WTC11 (cell line): Measurements from ENCODE around the gene ABCC2. TPM values are rescaled to one million over a fixed set of nuclear protein-coding genes. Genes with fewer than 3 reads are reported as not detected.

Experiments
- ATAC-seq: fragments of 200-7000 bp; cut with Tn5 transposase; 2 replicates; pipeline ENCODE4 v1.10.0; 2021; ENCODE audit warnings: mild to moderate bottlenecking, moderate library complexity
- CTCF ChIA-PET: fragments of 300-600 bp; sonication (Branson Sonifier 250); formaldehyde crosslinking; loops from one replicate; lab custom pipeline; 2021; ENCODE audit warnings: antibody characterized with exemption; lab: Charles Lee
- POLR2A ChIA-PET: fragments of 350-600 bp; sonication (Branson Sonifier 250); formaldehyde crosslinking; loops from one replicate; lab custom pipeline; 2021; ENCODE audit warnings: antibody characterized with exemption; lab: Charles Lee
- DNase-seq: peaks from one replicate; pipeline ENCODE4 v3.0.0; 2021; ENCODE audit warnings: low spot score
- H3K27ac Mint-ChIP-seq: 2 replicates; pipeline ENCODE4 v1.8.0; 2021; ENCODE audit warnings: mixed read lengths
- H3K27me3 Mint-ChIP-seq: 2 replicates; pipeline ENCODE4 v1.8.0; 2021; ENCODE audit warnings: low read depth, mild to moderate bottlenecking, moderate library complexity, mixed read lengths
- H3K36me3 Mint-ChIP-seq: 2 replicates; pipeline ENCODE4 v1.8.0; 2021; ENCODE audit warnings: mixed read lengths
- H3K4me1 Mint-ChIP-seq: 2 replicates; pipeline ENCODE4 v1.8.0; 2022; ENCODE audit warnings: mixed read lengths
- H3K4me3 Mint-ChIP-seq: 2 replicates; pipeline ENCODE4 v1.8.0; 2021; ENCODE audit warnings: mild to moderate bottlenecking, moderate library complexity, mixed read lengths
- H3K9me3 Mint-ChIP-seq: 2 replicates; pipeline ENCODE4 v1.8.0; 2021; ENCODE audit warnings: mixed read lengths
- CBFB ChIP-seq: sonication (generic); formaldehyde crosslinking; IDR thresholded peaks from 2 replicates; pipeline ENCODE4 v1.8.1; 2022; ENCODE audit warnings: mild to moderate bottlenecking, low read depth, missing genetic modification reagents
- ERG ChIP-seq: fragments of 250-450 bp; sonication (Bioruptor Pico); IDR thresholded peaks from 2 replicates; pipeline ENCODE4 v1.8.0; 2021; ENCODE audit warnings: mild to moderate bottlenecking
- HMGXB4 ChIP-seq: sonication (generic); formaldehyde crosslinking; IDR thresholded peaks from 2 replicates; pipeline ENCODE4 v1.8.1; 2023; ENCODE audit warnings: mild to moderate bottlenecking, moderate library complexity, missing genetic modification reagents
- MXD4 ChIP-seq: fragments of 250-450 bp; sonication (Bioruptor Pico); IDR thresholded peaks from 2 replicates; pipeline ENCODE4 v1.8.0; 2021; ENCODE audit warnings: mild to moderate bottlenecking, moderate library complexity, borderline replicate concordance
- MYBL2 ChIP-seq: sonication (generic); formaldehyde crosslinking; IDR thresholded peaks from 2 replicates; pipeline ENCODE4 v1.8.1; 2023; ENCODE audit warnings: mild to moderate bottlenecking, moderate library complexity, missing genetic modification reagents
- NR1H2 ChIP-seq: sonication (generic); formaldehyde crosslinking; IDR thresholded peaks from 2 replicates; pipeline ENCODE4 v1.9.0; 2021; ENCODE audit warnings: mild to moderate bottlenecking, moderate library complexity, missing genetic modification reagents
- PRDM15 ChIP-seq: sonication (generic); formaldehyde crosslinking; IDR thresholded peaks from 2 replicates; pipeline ENCODE4 v1.8.0; 2022; ENCODE audit warnings: missing genetic modification reagents
- SOX15 ChIP-seq: fragments of 250-450 bp; sonication (Bioruptor Pico); IDR thresholded peaks from 2 replicates; pipeline ENCODE4 v1.9.0; 2021; ENCODE audit warnings: mild to moderate bottlenecking
- SP1 ChIP-seq: sonication (generic); formaldehyde crosslinking; conservative IDR thresholded peaks from 2 replicates; pipeline ENCODE4 v1.8.1; 2022; ENCODE audit warnings: missing genetic modification reagents
- ZBTB21 ChIP-seq: sonication (generic); formaldehyde crosslinking; IDR thresholded peaks from 2 replicates; pipeline ENCODE4 v1.8.1; 2023; ENCODE audit warnings: mild to moderate bottlenecking, missing genetic modification reagents, borderline replicate concordance
- ZBTB43 ChIP-seq: sonication (generic); formaldehyde crosslinking; IDR thresholded peaks from 2 replicates; pipeline ENCODE4 v1.8.1; 2023; ENCODE audit warnings: mild to moderate bottlenecking, missing genetic modification reagents
- ZNF121 ChIP-seq: sonication (generic); formaldehyde crosslinking; IDR thresholded peaks from 2 replicates; pipeline ENCODE4 v1.8.0; 2023; ENCODE audit warnings: missing genetic modification reagents
- ZNF219 ChIP-seq: sonication (generic); formaldehyde crosslinking; IDR thresholded peaks from 2 replicates; pipeline ENCODE4 v1.8.0; 2023; ENCODE audit warnings: missing genetic modification reagents, mild to moderate bottlenecking, borderline replicate concordance
- ZNF317 ChIP-seq: sonication (generic); formaldehyde crosslinking; IDR thresholded peaks from 2 replicates; pipeline ENCODE4 v1.8.1; 2023; ENCODE audit warnings: low read depth, mild to moderate bottlenecking, moderate library complexity, missing genetic modification reagents, borderline replicate concordance
- ZNF671 ChIP-seq: fragments of 250-450 bp; sonication (Bioruptor Pico); IDR thresholded peaks from 2 replicates; pipeline ENCODE4 v1.8.0; 2021; ENCODE audit warnings: mild to moderate bottlenecking
- total RNA-seq: library from RNA; stranded (reverse); gene quantifications from 3 replicates; pipeline ENCODE4 v1.2.3, GENCODE V29; 2021
- TF ChIP-seq, protein P1 (sequence below): fragments of 200-600 bp; IDR thresholded peaks from 2 replicates; pipeline ENCODE4 v1.8.0; 2022; ENCODE audit warnings: antibody characterized with exemption
- TF ChIP-seq, protein P2 (sequence below): fragments of 250-450 bp; sonication (Bioruptor Pico); IDR thresholded peaks from 2 replicates; pipeline ENCODE4 v1.9.0; 2021; ENCODE audit warnings: mild to moderate bottlenecking
- TF ChIP-seq, protein P3 (sequence below): fragments of 250-450 bp; sonication (Bioruptor Pico); IDR thresholded peaks from 2 replicates; pipeline ENCODE4 v1.9.0; 2021; ENCODE audit warnings: mild to moderate bottlenecking

Gene ABCC2
- total RNA-seq, 1 experiment from 2014 or later: 0.87 TPM

GRCh38 chr10:99880080-99880835 is 97.8 kb downstream of the ABCC2 start (continued):
- TF ChIP-seq, protein P1, sequence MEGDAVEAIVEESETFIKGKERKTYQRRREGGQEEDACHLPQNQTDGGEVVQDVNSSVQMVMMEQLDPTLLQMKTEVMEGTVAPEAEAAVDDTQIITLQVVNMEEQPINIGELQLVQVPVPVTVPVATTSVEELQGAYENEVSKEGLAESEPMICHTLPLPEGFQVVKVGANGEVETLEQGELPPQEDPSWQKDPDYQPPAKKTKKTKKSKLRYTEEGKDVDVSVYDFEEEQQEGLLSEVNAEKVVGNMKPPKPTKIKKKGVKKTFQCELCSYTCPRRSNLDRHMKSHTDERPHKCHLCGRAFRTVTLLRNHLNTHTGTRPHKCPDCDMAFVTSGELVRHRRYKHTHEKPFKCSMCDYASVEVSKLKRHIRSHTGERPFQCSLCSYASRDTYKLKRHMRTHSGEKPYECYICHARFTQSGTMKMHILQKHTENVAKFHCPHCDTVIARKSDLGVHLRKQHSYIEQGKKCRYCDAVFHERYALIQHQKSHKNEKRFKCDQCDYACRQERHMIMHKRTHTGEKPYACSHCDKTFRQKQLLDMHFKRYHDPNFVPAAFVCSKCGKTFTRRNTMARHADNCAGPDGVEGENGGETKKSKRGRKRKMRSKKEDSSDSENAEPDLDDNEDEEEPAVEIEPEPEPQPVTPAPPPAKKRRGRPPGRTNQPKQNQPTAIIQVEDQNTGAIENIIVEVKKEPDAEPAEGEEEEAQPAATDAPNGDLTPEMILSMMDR: no peak
- TF ChIP-seq SOX15 (CRISPR knock-in tag): no peak
- TF ChIP-seq ZBTB43 (CRISPR knock-in tag): no peak
- TF ChIP-seq, protein P2, sequence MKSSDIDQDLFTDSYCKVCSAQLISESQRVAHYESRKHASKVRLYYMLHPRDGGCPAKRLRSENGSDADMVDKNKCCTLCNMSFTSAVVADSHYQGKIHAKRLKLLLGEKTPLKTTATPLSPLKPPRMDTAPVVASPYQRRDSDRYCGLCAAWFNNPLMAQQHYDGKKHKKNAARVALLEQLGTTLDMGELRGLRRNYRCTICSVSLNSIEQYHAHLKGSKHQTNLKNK: no peak
- TF ChIP-seq ERG (CRISPR knock-in tag): no peak
- TF ChIP-seq MYBL2 (CRISPR knock-in tag): no peak
- TF ChIP-seq ZNF121: no peak
- no peak for TF ChIP-seq ZNF219 (CRISPR knock-in tag)
- TF ChIP-seq NR1H2 (CRISPR knock-in tag): no peak

- ATAC-seq: no peak
- peaks cover 94% of the 10 kb centered on the region for H3K36me3 Mint-ChIP-seq
Measured at GRCh38 chr10:99881371-99881770, 98.9 kb downstream of the ABCC2 start.

DNA sequence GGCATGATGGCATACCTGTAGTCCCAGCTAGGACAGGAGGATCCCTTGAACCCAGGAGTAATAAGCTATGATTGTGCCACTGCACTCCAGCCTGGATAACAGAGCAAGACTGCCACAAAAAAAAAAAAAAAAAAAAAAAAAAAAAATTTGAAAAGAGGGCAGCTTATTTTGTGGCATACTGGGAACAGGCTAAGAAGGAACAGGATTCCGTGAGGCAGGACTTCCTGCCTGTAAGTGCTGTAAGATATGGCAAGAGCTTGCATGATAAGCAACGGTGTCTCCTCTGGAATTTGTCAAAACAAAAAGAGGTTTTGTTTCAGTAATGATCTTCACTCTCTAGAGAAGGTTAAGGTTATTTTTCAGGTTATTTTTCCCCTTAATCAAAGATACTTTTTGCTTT is 101.1 kb downstream of the ABCC2 start:
- Mint-ChIP-seq H3K27ac (no peak overlapping the region), H3K36me3 (peaks cover 95% of the 10 kb centered on the region), H3K4me1 (no peaks in the 10 kb centered on the region), H3K27me3 (no peaks in the 10 kb centered on the region), H3K9me3 (no peaks in the 10 kb centered on the region), H3K4me3 (no peak overlapping the region)
- POLR2A ChIA-PET: interaction anchor here (0.6 to 1.1 kb wide), 2 partner anchors 9 to 35 kb away, joined by 3 read pairs; no protein-coding TSS in a partner anchor
- ATAC-seq: no peak
- CTCF ChIA-PET: interaction anchor here (0.6 to 1.0 kb wide), 2 partner anchors 24 to 28 kb away, joined by 3 to 7 read pairs; no protein-coding TSS in a partner anchor
- DNase-seq: no peak
- TF ChIP-seq SOX15 (CRISPR knock-in tag): no peak
- TF ChIP-seq HMGXB4 (CRISPR knock-in tag): no peak
- TF ChIP-seq, protein P3, sequence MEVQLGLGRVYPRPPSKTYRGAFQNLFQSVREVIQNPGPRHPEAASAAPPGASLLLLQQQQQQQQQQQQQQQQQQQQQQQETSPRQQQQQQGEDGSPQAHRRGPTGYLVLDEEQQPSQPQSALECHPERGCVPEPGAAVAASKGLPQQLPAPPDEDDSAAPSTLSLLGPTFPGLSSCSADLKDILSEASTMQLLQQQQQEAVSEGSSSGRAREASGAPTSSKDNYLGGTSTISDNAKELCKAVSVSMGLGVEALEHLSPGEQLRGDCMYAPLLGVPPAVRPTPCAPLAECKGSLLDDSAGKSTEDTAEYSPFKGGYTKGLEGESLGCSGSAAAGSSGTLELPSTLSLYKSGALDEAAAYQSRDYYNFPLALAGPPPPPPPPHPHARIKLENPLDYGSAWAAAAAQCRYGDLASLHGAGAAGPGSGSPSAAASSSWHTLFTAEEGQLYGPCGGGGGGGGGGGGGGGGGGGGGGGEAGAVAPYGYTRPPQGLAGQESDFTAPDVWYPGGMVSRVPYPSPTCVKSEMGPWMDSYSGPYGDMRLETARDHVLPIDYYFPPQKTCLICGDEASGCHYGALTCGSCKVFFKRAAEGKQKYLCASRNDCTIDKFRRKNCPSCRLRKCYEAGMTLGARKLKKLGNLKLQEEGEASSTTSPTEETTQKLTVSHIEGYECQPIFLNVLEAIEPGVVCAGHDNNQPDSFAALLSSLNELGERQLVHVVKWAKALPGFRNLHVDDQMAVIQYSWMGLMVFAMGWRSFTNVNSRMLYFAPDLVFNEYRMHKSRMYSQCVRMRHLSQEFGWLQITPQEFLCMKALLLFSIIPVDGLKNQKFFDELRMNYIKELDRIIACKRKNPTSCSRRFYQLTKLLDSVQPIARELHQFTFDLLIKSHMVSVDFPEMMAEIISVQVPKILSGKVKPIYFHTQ (CRISPR knock-in tag): no peak
- no peak for TF ChIP-seq PRDM15
- TF ChIP-seq MXD4 (CRISPR knock-in tag): no peak
- TF ChIP-seq ZNF317 (CRISPR knock-in tag): no peak
- TF ChIP-seq ZBTB21 (CRISPR knock-in tag): no peak
- no peak for TF ChIP-seq CBFB (CRISPR knock-in tag)
- TF ChIP-seq ZNF671: no peak

More at GRCh38 chr10:99881371-99881770, 98.9 kb downstream of the ABCC2 start:
- Mint-ChIP-seq H3K4me1 (no peaks in the 10 kb centered on the region), H3K9me3 (no peaks in the 10 kb centered on the region), H3K27me3 (no peaks in the 10 kb centered on the region), H3K27ac (no peak overlapping the region), H3K4me3 (no peak overlapping the region)
- no peak for DNase-seq
- ChIA-PET CTCF (no interaction called here), POLR2A (no interaction called here)
- no peak for TF ChIP-seq SP1
